Measurements from ENCODE around the gene CDK5RAP3.

The CDK5RAP3 gene

DNA sequence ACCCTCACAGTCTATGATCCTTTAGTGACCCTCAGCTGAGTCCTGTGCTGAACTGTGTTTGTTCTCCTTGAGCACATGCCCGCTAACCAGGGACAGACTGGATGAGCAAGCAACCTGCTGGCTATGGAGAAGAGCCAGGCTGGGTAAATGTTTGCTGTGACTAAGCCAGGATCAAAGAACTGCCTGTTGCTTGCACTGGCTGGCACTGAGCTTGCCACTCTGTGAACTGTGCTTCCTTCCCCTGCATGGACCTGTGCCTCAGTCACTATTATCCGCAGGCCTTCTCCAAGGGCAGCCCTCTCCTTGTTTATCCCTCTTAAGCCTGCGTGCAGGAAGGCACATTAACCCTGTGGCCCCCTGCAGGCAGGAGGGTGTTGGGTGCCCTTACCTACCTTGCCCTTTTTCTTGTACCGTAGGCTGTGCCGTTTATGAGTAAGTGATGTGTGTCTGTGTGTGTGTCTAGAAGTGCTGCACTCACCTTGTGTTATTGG is 22.2 kb upstream of the CDK5RAP3 start:
- H3K27me3 ChIP-seq (replicated peaks in 2 of 5; ENCODE audit: control insufficient read depth in 4 of 5, insufficient read depth in 5 of 5, low read length in 4 of 5) = no peaks in the 10 kb centered on the region
- H3K27ac ChIP-seq (ENCODE audit: insufficient read depth in 1 of 2, low read depth in 1 of 2, low read length in 2 of 2, poor library complexity in 1 of 2, severe bottlenecking in 2 of 2) = no peak overlapping the region
- 93% methylated on average over 3 of the region's 5 CpGs for WGBS (ENCODE audit: insufficient coverage)
- POLR2A ChIA-PET = interaction anchor here (1.5 kb wide), 1 partner anchor 53 kb away, joined by 3 read pairs; the partner anchor contains the start of gene SP2
- no peaks in the 10 kb centered on the region for H3K9me3 ChIP-seq (ENCODE audit: control extremely low read depth in 1 of 5, control insufficient read depth in 4 of 5, insufficient read depth in 2 of 5, low read depth in 1 of 5, low read length in 4 of 5)
- CTCF ChIA-PET = interaction anchor here (1.4 to 21.8 kb wide), 7 partner anchors 10 to 108 kb away, joined by 3 to 504 read pairs (median 8); partner anchors contain the start of genes CDK5RAP3, PNPO and PRR15L
- H3K4me3 ChIP-seq (ENCODE audit: control insufficient read depth in 1 of 7, extremely low read depth in 1 of 7, insufficient read depth in 4 of 7, low read depth in 2 of 7, low read length in 6 of 7) = no peak overlapping the region
- H3K4me1 ChIP-seq (ENCODE audit: control extremely low read depth in 1 of 4, control insufficient read depth in 4 of 4, insufficient read depth in 4 of 4, low read length in 3 of 4) = peaks cover 2 to 59% (median 36%) of the 10 kb centered on the region in 4 experiments
- H3K36me3 ChIP-seq (ENCODE audit: control insufficient read depth in 4 of 4, insufficient read depth in 4 of 4, low read length in 3 of 4) = peaks cover 2 to 37% (median 13%) of the 10 kb centered on the region in 4 experiments
- no peak for DNase-seq

DNA sequence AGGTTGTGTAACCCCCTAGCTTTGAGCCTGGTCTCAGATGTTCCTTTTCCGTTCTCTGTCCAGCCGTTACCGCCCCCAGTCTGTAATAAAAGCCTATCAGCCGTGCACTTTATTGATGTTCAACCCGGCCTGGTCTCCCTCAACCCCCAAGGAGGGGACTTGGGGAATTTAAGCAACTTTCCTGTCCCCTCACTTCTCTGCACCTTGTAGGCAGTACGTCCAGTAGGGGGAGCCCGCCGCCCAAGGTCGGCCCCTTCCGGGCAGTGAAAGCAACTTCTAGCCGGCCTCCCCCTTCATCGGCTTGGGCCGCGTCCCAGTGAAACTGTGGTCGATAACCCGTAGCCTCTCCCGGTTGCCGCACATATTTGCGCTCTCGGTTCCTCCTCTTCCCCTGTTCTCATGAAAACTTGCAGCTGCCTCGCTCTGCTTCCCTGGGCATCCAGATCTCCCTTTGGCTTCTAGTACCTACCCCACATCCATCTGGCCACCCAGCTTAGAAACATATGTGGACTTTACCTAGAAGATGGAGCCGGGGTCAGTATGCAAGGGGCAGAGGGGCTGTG is 21.6 kb upstream of the CDK5RAP3 start:
- Histone ChIP-seq H3K4me1 (ENCODE audit: control extremely low read depth in 1 of 4, control insufficient read depth in 4 of 4, insufficient read depth in 4 of 4, low read length in 3 of 4) (peaks cover 2 to 58% (median 36%) of the 10 kb centered on the region in 4 experiments), H3K27me3 (replicated peaks in 2 of 5; ENCODE audit: control insufficient read depth in 4 of 5, insufficient read depth in 5 of 5, low read length in 4 of 5) (no peaks in the 10 kb centered on the region), H3K9me3 (ENCODE audit: control extremely low read depth in 1 of 5, control insufficient read depth in 4 of 5, insufficient read depth in 2 of 5, low read depth in 1 of 5, low read length in 4 of 5) (no peaks in the 10 kb centered on the region), H3K27ac (ENCODE audit: insufficient read depth in 1 of 2, low read depth in 1 of 2, low read length in 2 of 2, poor library complexity in 1 of 2, severe bottlenecking in 2 of 2) (peak overlapping the region in 1 of 2 experiments; percentile 17), H3K36me3 (ENCODE audit: control insufficient read depth in 4 of 4, insufficient read depth in 4 of 4, low read length in 3 of 4) (peaks cover 2 to 34% (median 13%) of the 10 kb centered on the region in 4 experiments), H3K4me3 (ENCODE audit: control insufficient read depth in 1 of 7, extremely low read depth in 1 of 7, insufficient read depth in 4 of 7, low read depth in 2 of 7, low read length in 6 of 7) (peak overlapping the region in 6 of 7 experiments; percentile 19 to 65 (median 41))
- 4% methylated on average over 19 of the region's 22 CpGs for WGBS (ENCODE audit: insufficient coverage)
- DNase-seq = peak; percentile 65 to 72 (median 72)
- ChIA-PET CTCF (interaction anchor here (1.0 to 21.8 kb wide), 15 partner anchors 11 to 332 kb away, joined by 3 to 504 read pairs (median 7); partner anchors contain the start of genes CDK5RAP3, PNPO, PRR15L and SP2), POLR2A (interaction anchor here (0.8 to 1.5 kb wide), 2 partner anchors 9 to 54 kb away, joined by 3 read pairs; partner anchors contain the start of gene SP2)

DNA sequence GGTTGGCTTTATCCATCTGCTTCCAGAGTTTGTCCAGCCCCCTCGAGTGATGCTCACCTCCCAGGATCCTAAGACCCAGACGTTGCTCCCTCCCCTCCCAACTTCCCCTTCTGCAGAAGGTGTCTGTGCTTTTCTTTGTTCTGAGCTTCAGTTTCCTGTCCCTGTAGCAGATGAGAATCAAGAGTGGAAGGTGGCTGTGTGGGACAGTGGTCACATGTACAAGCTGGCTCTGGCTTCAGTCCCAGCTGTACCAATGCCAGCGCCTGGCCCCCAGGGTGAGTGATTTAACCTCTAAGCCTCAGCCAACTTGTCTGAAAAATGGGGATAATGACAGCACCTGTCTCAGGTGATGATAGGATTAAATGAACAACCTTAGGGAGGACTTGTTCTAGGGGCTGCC is 21.0 kb upstream of the CDK5RAP3 start:
- Histone ChIP-seq H3K9me3 (ENCODE audit: control extremely low read depth in 1 of 5, control insufficient read depth in 4 of 5, insufficient read depth in 2 of 5, low read depth in 1 of 5, low read length in 4 of 5) (no peaks in the 10 kb centered on the region), H3K36me3 (ENCODE audit: control insufficient read depth in 4 of 4, insufficient read depth in 4 of 4, low read length in 3 of 4) (peaks cover 2 to 27% (median 10%) of the 10 kb centered on the region in 4 experiments), H3K4me3 (ENCODE audit: control insufficient read depth in 1 of 7, extremely low read depth in 1 of 7, insufficient read depth in 4 of 7, low read depth in 2 of 7, low read length in 6 of 7) (peak overlapping the region in 1 of 7 experiments; percentile 53), H3K27me3 (replicated peaks in 2 of 5; ENCODE audit: control insufficient read depth in 4 of 5, insufficient read depth in 5 of 5, low read length in 4 of 5) (no peaks in the 10 kb centered on the region), H3K27ac (ENCODE audit: insufficient read depth in 1 of 2, low read depth in 1 of 2, low read length in 2 of 2, poor library complexity in 1 of 2, severe bottlenecking in 2 of 2) (no peak overlapping the region), H3K4me1 (ENCODE audit: control extremely low read depth in 1 of 4, control insufficient read depth in 4 of 4, insufficient read depth in 4 of 4, low read length in 3 of 4) (peaks cover 2 to 51% (median 33%) of the 10 kb centered on the region in 4 experiments)
- POLR2A ChIA-PET = interaction anchor here (0.8 to 1.5 kb wide), 2 partner anchors 8 to 54 kb away, joined by 3 read pairs; partner anchors contain the start of gene SP2
- peak in 2 of 3 donors; percentile 75 to 79 for DNase-seq
- 11% methylated on average over 3 of the region's 3 CpGs for WGBS (ENCODE audit: insufficient coverage)
- CTCF ChIA-PET = interaction anchor here (0.8 to 21.8 kb wide), 18 partner anchors 11 to 331 kb away, joined by 3 to 504 read pairs (median 4); partner anchors contain the start of genes CDK5RAP3, PNPO, PRR15L and SCRN2

DNA sequence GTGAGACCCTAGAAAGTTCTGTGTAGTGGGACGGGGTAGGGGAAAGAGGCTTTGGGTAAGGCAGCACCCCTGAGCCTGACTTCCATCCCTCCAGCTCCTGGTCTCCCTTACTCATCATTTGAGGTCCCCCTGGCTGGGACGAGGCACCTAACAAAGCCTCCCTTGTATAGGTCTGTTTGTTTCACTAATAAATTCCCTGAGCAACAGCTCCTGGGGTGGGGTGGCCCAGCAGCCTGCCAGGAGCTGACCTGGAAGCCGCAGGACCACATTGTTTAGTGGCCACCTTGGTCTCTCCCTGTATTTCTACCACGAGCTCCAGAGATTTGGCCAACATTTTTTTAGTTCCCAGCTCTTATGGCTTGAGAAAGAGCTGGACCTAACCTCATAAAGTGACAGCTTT is 20.5 kb upstream of the CDK5RAP3 start:
- peaks cover 0 to 24% (median 9%) of the 10 kb centered on the region in 4 experiments for H3K36me3 ChIP-seq (ENCODE audit: control insufficient read depth in 4 of 4, insufficient read depth in 4 of 4, low read length in 3 of 4)
- H3K4me1 ChIP-seq (ENCODE audit: control extremely low read depth in 1 of 4, control insufficient read depth in 4 of 4, insufficient read depth in 4 of 4, low read length in 3 of 4) = peaks cover 2 to 46% (median 28%) of the 10 kb centered on the region in 4 experiments
- DNase-seq = no peak
- no peak overlapping the region for H3K4me3 ChIP-seq (ENCODE audit: control insufficient read depth in 1 of 7, extremely low read depth in 1 of 7, insufficient read depth in 4 of 7, low read depth in 2 of 7, low read length in 6 of 7)
- ChIA-PET POLR2A (interaction anchor here (0.8 to 1.5 kb wide), 2 partner anchors 8 to 55 kb away, joined by 3 read pairs; partner anchors contain the start of gene SP2), CTCF (interaction anchor here (0.8 to 21.8 kb wide), 17 partner anchors 12 to 330 kb away, joined by 3 to 504 read pairs (median 5); partner anchors contain the start of genes CDK5RAP3, PNPO, PRR15L and SCRN2)
- H3K27ac ChIP-seq (ENCODE audit: insufficient read depth in 1 of 2, low read depth in 1 of 2, low read length in 2 of 2, poor library complexity in 1 of 2, severe bottlenecking in 2 of 2) = no peak overlapping the region
- no peaks in the 10 kb centered on the region for H3K27me3 ChIP-seq (replicated peaks in 2 of 5; ENCODE audit: control insufficient read depth in 4 of 5, insufficient read depth in 5 of 5, low read length in 4 of 5)
- no peaks in the 10 kb centered on the region for H3K9me3 ChIP-seq (ENCODE audit: control extremely low read depth in 1 of 5, control insufficient read depth in 4 of 5, insufficient read depth in 2 of 5, low read depth in 1 of 5, low read length in 4 of 5)
- 100% methylated on average over 2 of the region's 4 CpGs for WGBS (ENCODE audit: insufficient coverage)

DNA sequence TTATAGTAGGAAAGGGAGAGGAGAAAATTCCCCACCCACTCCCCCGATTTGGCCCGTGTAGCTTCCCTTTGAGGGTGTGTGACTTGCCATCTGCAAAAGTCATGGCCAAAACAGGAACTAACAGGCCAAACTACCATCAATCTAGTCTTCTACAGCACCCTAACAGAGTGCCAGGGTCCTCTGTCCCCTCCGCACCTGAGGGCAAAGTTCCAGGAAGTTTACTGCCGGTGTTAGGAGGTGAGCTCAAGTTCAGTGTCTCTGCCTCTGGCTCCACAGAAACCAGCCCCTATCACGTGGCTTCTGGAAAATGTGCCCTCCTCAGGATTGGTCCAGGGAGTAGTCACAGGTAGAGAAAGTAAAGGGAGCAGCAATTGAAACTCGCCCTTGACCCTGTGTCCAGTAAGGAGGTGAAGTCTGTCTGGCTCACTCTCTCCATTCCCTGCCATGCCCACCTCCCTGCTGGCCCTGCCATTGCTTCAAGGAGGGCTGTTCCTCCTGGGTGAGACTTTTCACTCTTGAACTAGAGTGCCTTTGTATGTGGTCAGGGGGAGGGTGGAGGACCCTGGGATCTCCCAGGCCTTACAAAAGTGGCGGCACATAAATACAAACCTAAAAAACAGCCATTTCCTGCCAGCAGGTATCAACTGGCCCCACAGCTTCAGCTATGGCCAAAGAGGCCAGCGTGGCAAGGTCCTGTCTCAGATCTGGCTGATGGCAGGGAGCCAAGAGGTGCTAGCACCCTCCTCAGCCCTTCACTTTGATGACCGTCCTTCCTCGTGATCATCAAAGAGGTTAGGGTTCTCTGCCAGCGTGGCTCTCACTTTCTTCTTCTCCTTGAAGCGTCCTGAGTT is 18.5 kb upstream of the CDK5RAP3 start:
- 81% methylated on average over 8 of the region's 12 CpGs for WGBS (ENCODE audit: insufficient coverage)
- Histone ChIP-seq H3K36me3 (ENCODE audit: control insufficient read depth in 4 of 4, insufficient read depth in 4 of 4, low read length in 3 of 4) (peaks cover 0 to 11% (median 0%) of the 10 kb centered on the region in 4 experiments), H3K4me1 (ENCODE audit: control extremely low read depth in 1 of 4, control insufficient read depth in 4 of 4, insufficient read depth in 4 of 4, low read length in 3 of 4) (peaks cover 2 to 38% (median 27%) of the 10 kb centered on the region in 4 experiments), H3K9me3 (ENCODE audit: control extremely low read depth in 1 of 5, control insufficient read depth in 4 of 5, insufficient read depth in 2 of 5, low read depth in 1 of 5, low read length in 4 of 5) (no peaks in the 10 kb centered on the region), H3K27me3 (replicated peaks in 2 of 5; ENCODE audit: control insufficient read depth in 4 of 5, insufficient read depth in 5 of 5, low read length in 4 of 5) (no peaks in the 10 kb centered on the region), H3K4me3 (ENCODE audit: control insufficient read depth in 1 of 7, extremely low read depth in 1 of 7, insufficient read depth in 4 of 7, low read depth in 2 of 7, low read length in 6 of 7) (no peak overlapping the region), H3K27ac (ENCODE audit: insufficient read depth in 1 of 2, low read depth in 1 of 2, low read length in 2 of 2, poor library complexity in 1 of 2, severe bottlenecking in 2 of 2) (no peak overlapping the region)
- ChIA-PET POLR2A (interaction anchor here (0.5 kb wide), 1 partner anchor 808 kb away, joined by 3 read pairs; no protein-coding TSS in a partner anchor), CTCF (interaction anchor here (1.2 to 21.8 kb wide), 7 partner anchors 8 to 110 kb away, joined by 3 to 504 read pairs (median 4); partner anchors contain the start of genes CDK5RAP3, PNPO and PRR15L)
- peak in 2 of 3 donors; percentile 33 to 35 for DNase-seq

DNA sequence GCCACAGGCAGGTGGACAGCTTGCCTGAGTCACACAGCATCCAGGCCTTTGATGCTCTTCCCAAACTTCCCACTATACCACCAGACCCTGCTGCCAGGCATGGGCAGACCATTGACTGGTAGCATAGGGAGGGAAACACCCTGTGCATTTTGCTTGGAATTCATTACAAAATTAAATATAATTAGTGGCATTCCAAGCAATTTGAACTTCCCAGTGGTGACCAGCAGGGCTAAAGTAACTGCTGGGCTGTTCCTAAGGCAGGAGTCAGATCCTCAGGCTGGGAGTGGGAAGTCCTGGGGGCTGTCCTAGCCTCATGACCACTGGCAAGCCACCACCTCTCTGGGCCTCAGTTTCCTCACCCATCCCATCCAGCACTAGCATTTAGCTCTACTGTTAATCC is 17.0 kb upstream of the CDK5RAP3 start:
- ChIA-PET CTCF (interaction anchor here (0.6 to 29.2 kb wide), 6 partner anchors 2 to 111 kb away, joined by 3 to 504 read pairs (median 8); partner anchors contain the start of genes CDK5RAP3, PNPO and PRR15L), POLR2A (no interaction called here)
- H3K9me3 ChIP-seq (ENCODE audit: control extremely low read depth in 1 of 5, control insufficient read depth in 4 of 5, insufficient read depth in 2 of 5, low read depth in 1 of 5, low read length in 4 of 5) = no peaks in the 10 kb centered on the region
- H3K4me3 ChIP-seq (ENCODE audit: control insufficient read depth in 1 of 7, extremely low read depth in 1 of 7, insufficient read depth in 4 of 7, low read depth in 2 of 7, low read length in 6 of 7) = no peak overlapping the region
- DNase-seq = no peak
- H3K27ac ChIP-seq (ENCODE audit: insufficient read depth in 1 of 2, low read depth in 1 of 2, low read length in 2 of 2, poor library complexity in 1 of 2, severe bottlenecking in 2 of 2) = no peak overlapping the region
- H3K4me1 ChIP-seq (ENCODE audit: control extremely low read depth in 1 of 4, control insufficient read depth in 4 of 4, insufficient read depth in 4 of 4, low read length in 3 of 4) = peaks cover 2 to 37% (median 27%) of the 10 kb centered on the region in 4 experiments
- H3K27me3 ChIP-seq (replicated peaks in 2 of 5; ENCODE audit: control insufficient read depth in 4 of 5, insufficient read depth in 5 of 5, low read length in 4 of 5) = no peaks in the 10 kb centered on the region
- H3K36me3 ChIP-seq (ENCODE audit: control insufficient read depth in 4 of 4, insufficient read depth in 4 of 4, low read length in 3 of 4) = no peaks in the 10 kb centered on the region
